ENCODE data around the gene TFPI. TPM values are rescaled to one million over a fixed set of nuclear protein-coding genes. Genes with fewer than 3 reads are reported as not detected.

Gene TFPI
- total RNA-seq, 1 experiment from 2014 or later = 8.4 TPM

DNA sequence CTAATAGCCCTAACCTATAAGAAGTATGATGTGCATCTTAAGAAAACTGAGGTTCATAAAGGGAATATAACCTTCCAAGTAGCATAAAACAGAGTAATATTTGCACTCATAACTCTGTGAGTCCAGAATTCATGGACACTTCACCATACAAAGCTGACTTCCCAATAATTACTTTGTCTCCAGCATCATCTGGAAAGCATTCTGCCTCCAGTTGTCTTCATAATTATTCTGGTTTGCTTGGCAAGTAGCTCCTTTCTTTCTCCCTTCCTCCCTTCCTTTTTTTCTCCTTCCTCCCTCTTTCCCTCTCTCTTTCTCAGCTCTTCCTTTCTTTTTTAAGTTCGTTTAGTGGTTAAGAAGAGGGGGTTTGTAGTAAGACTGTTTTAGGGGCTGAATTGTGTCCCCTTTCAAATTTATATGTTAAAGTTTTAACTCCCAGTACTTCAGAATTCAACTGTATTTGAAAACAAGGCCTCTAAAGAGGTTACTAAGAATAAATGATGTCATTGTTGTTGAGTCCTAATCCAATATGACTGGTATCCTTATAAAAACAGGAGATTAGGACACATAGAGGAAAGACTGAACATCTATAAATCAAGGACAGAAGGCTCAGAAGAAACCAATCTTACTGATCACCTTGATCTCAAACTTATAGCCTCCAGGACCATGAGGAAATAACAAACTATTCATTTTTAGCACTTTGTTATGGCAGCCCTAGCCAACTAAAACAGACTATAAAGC lies 28.9 kb downstream of the TFPI start (continued):
- TF ChIP-seq, protein P1, sequence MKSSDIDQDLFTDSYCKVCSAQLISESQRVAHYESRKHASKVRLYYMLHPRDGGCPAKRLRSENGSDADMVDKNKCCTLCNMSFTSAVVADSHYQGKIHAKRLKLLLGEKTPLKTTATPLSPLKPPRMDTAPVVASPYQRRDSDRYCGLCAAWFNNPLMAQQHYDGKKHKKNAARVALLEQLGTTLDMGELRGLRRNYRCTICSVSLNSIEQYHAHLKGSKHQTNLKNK (CRISPR knock-in tag; IDR thresholded peaks at IDR 0.05) = no peak
- no peak for TF ChIP-seq ZNF121 (CRISPR knock-in tag; IDR thresholded peaks at IDR 0.05)
- TF ChIP-seq, protein P2, sequence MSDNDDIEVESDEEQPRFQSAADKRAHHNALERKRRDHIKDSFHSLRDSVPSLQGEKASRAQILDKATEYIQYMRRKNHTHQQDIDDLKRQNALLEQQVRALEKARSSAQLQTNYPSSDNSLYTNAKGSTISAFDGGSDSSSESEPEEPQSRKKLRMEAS (CRISPR knock-in tag; IDR thresholded peaks at IDR 0.05) = no peak

DNA sequence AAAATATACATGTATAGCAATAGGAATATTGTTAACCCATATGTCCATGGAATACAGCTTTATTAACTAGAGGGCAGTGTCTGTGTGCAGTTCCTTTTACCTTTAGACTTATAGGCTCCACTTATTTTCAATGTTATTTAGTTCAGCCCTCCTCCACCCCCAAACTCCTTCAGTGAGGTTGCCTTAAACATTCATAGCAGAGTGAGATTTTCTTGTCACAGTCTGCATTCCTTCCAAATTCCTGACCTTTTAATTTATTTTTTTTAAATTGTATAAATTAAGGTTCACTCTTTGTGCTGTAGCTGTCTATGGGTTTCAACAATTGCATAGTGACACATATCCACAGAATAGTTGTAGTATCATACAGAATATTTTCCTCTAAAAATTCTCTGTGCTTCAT lies 30.9 kb downstream of the TFPI start:
- Mint-ChIP-seq H3K36me3 (peaks cover 26% of the 10 kb centered on the region), H3K27ac (no peak overlapping the region), H3K9me3 (peaks cover 21% of the 10 kb centered on the region), H3K4me1 (peaks cover 42% of the 10 kb centered on the region), H3K4me3 (no peak overlapping the region), H3K27me3 (ENCODE audit: low read depth) (no peaks in the 10 kb centered on the region)
- no peak for ATAC-seq
- POLR2A ChIA-PET = no interaction called here
- CTCF ChIA-PET = no interaction called here
- no peak for DNase-seq (ENCODE audit: low spot score)
- TF ChIP-seq, protein P2 (CRISPR knock-in tag; IDR thresholded peaks at IDR 0.05) = no peak
- TF ChIP-seq TP53 (CRISPR knock-in tag; IDR thresholded peaks at IDR 0.05) (no peak), KAT7 (CRISPR knock-in tag; IDR thresholded peaks at IDR 0.05; ENCODE audit: borderline replicate concordance) (no peak), FOXK1 (CRISPR knock-in tag; IDR thresholded peaks at IDR 0.05) (no peak), HMGA2 (CRISPR knock-in tag; IDR thresholded peaks at IDR 0.05) (no peak), GABPB1 (CRISPR knock-in tag; IDR thresholded peaks at IDR 0.05) (no peak)
- TF ChIP-seq, protein P3, sequence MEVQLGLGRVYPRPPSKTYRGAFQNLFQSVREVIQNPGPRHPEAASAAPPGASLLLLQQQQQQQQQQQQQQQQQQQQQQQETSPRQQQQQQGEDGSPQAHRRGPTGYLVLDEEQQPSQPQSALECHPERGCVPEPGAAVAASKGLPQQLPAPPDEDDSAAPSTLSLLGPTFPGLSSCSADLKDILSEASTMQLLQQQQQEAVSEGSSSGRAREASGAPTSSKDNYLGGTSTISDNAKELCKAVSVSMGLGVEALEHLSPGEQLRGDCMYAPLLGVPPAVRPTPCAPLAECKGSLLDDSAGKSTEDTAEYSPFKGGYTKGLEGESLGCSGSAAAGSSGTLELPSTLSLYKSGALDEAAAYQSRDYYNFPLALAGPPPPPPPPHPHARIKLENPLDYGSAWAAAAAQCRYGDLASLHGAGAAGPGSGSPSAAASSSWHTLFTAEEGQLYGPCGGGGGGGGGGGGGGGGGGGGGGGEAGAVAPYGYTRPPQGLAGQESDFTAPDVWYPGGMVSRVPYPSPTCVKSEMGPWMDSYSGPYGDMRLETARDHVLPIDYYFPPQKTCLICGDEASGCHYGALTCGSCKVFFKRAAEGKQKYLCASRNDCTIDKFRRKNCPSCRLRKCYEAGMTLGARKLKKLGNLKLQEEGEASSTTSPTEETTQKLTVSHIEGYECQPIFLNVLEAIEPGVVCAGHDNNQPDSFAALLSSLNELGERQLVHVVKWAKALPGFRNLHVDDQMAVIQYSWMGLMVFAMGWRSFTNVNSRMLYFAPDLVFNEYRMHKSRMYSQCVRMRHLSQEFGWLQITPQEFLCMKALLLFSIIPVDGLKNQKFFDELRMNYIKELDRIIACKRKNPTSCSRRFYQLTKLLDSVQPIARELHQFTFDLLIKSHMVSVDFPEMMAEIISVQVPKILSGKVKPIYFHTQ (CRISPR knock-in tag; IDR thresholded peaks at IDR 0.05) = no peak
- TF ChIP-seq, protein P4, sequence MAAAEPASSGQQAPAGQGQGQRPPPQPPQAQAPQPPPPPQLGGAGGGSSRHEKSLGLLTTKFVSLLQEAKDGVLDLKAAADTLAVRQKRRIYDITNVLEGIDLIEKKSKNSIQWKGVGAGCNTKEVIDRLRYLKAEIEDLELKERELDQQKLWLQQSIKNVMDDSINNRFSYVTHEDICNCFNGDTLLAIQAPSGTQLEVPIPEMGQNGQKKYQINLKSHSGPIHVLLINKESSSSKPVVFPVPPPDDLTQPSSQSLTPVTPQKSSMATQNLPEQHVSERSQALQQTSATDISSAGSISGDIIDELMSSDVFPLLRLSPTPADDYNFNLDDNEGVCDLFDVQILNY (CRISPR knock-in tag; IDR thresholded peaks at IDR 0.05) = no peak

DNA sequence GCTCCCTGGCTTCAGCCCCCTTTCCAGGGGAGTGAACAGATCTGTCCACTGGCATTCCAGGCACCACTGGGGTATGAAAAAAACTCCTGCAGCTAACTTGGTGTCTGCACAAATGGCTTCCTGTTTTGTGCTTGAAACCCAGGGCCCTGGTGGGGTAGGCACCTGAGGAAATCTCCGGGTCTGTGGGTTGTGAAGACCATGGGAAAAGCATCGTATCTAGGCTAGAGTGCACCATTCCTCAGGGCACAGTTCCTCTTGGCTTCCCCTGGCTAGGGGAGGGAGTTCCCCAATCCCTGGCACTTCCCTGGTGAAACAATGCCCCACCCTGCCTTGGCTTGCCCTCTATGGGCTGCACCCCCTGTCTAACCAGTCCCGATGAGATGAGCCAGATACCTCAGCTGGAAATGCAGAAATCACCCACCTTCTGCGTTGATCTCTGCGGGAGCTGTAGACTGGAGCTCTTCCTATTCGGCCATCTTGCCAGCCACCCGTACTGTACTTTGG lies 34.1 kb downstream of the TFPI start:
- POLR2A ChIA-PET = interaction anchor here (0.5 to 0.6 kb wide), 2 partner anchors 67 to 1281 kb away, joined by 3 to 6 read pairs; no protein-coding TSS in a partner anchor
- H3K36me3 Mint-ChIP-seq = peaks cover 47% of the 10 kb centered on the region
- no peaks in the 10 kb centered on the region for H3K27me3 Mint-ChIP-seq (ENCODE audit: low read depth)
- peak overlapping the region; percentile 66 for H3K27ac Mint-ChIP-seq
- peak; percentile 33 for ATAC-seq
- CTCF ChIA-PET = interaction anchor here (0.8 to 1.8 kb wide), 4 partner anchors 21 to 62 kb away, joined by 3 to 12 read pairs (median 4); no protein-coding TSS in a partner anchor
- no peak for DNase-seq (ENCODE audit: low spot score)
- no peak overlapping the region for H3K4me3 Mint-ChIP-seq
- peaks cover 23% of the 10 kb centered on the region for H3K4me1 Mint-ChIP-seq
- TF ChIP-seq GABPB1 (CRISPR knock-in tag; IDR thresholded peaks at IDR 0.05) = no peak
- TF ChIP-seq JAZF1 (CRISPR knock-in tag; IDR thresholded peaks at IDR 0.05) = no peak
- peaks cover 44% of the 10 kb centered on the region for H3K9me3 Mint-ChIP-seq

DNA sequence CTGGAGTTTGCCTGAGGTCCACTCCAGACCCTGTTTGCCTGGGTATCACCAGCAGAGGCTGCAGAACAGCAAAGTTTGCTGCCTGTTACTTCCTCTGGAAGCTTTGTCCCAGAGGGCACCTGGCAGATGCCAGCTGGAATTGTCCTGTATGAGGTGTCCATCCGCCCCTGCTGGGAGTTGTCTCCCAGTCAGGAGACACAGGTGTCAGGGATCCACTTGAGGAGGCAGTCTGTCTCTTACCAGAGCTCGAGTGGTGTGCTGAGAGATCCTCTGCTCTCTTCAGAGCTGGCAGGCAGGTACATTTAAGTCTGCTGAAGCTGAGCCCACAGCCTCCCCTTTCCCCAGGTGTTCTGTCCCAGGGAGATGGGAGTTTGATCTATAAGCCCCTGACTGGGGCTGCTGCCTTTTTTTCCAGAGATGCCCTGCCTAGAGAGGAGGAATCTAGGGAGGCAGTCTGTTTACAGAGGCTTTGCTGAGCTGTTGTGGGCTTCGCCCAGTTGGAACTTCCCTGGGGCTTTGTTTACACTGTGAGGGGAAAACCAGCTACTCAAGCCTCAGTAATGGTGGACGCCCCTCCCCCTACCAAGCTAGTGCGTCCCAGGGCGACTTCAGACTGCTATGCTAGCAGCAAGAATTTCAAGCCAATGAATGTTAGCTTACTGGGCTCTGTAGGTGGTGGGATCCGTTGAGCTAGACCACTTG lies 34.7 kb downstream of the TFPI start:
- peak; percentile 94 for ATAC-seq
- TF ChIP-seq FOXJ3 (CRISPR knock-in tag; IDR thresholded peaks at IDR 0.05; ENCODE audit: borderline replicate concordance) (no peak), SP1 (CRISPR knock-in tag; conservative IDR thresholded peaks at IDR 0.05) (no peak), NFE2L1 (CRISPR knock-in tag; IDR thresholded peaks at IDR 0.05) (no peak), TEAD4 (CRISPR knock-in tag; IDR thresholded peaks at IDR 0.05) (no peak), ZNF219 (CRISPR knock-in tag; IDR thresholded peaks at IDR 0.05; ENCODE audit: borderline replicate concordance) (no peak), OVOL2 (CRISPR knock-in tag; IDR thresholded peaks at IDR 0.05; ENCODE audit: borderline replicate concordance) (no peak), NFYB (CRISPR knock-in tag; conservative IDR thresholded peaks at IDR 0.05; ENCODE audit: low read depth) (no peak)
- TF ChIP-seq, protein P5, sequence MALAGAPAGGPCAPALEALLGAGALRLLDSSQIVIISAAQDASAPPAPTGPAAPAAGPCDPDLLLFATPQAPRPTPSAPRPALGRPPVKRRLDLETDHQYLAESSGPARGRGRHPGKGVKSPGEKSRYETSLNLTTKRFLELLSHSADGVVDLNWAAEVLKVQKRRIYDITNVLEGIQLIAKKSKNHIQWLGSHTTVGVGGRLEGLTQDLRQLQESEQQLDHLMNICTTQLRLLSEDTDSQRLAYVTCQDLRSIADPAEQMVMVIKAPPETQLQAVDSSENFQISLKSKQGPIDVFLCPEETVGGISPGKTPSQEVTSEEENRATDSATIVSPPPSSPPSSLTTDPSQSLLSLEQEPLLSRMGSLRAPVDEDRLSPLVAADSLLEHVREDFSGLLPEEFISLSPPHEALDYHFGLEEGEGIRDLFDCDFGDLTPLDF (CRISPR knock-in tag; IDR thresholded peaks at IDR 0.05) = no peak
- TF ChIP-seq, protein P2 (CRISPR knock-in tag; IDR thresholded peaks at IDR 0.05) = no peak

More for the DNA sequence above, 34.7 kb downstream of the TFPI start:
- DNase-seq (ENCODE audit: low spot score) = peak; percentile 59
- H3K4me3 Mint-ChIP-seq = no peak overlapping the region
- POLR2A ChIA-PET = interaction anchor here (0.5 to 0.6 kb wide), 2 partner anchors 67 to 1280 kb away, joined by 3 to 6 read pairs; no protein-coding TSS in a partner anchor
- H3K9me3 Mint-ChIP-seq = peaks cover 44% of the 10 kb centered on the region
- H3K27ac Mint-ChIP-seq = peak overlapping the region; percentile 85
- peaks cover 48% of the 10 kb centered on the region for H3K36me3 Mint-ChIP-seq
- CTCF ChIA-PET = interaction anchor here (0.8 to 1.8 kb wide), 4 partner anchors 20 to 62 kb away, joined by 3 to 12 read pairs (median 4); no protein-coding TSS in a partner anchor
- H3K27me3 Mint-ChIP-seq (ENCODE audit: low read depth) = no peaks in the 10 kb centered on the region
- peaks cover 22% of the 10 kb centered on the region for H3K4me1 Mint-ChIP-seq
